OCI-LY7 (cell line): ENCODE measurements around the gene FYN. TPM values are rescaled to one million over a fixed set of nuclear protein-coding genes. Genes with fewer than 3 reads are reported as not detected.
A peak's percentile ranks its signal among the peaks of the same experiment; 100 is the strongest.

Experiments used
- BruUV-seq: library from RNA; stranded (reverse); fragments of 400-500 nt; replicated peaks from 2 replicates; lab custom pipeline; 2021; lab: Mats Ljungman, UMichigan
- CTCF ChIA-PET: fragments of 300-600 bp; sonication (Branson Sonifier 250); formaldehyde crosslinking; loops from one replicate; lab custom pipeline; 2022; ENCODE audit warnings: antibody characterized with exemption; ENCODE audit not compliant: unreplicated experiment; lab: Charles Lee
- POLR2A ChIA-PET: fragments of 300-600 bp; sonication (Branson Sonifier 250); formaldehyde crosslinking; loops from one replicate; lab custom pipeline; 2022; ENCODE audit warnings: antibody characterized with exemption; lab: Charles Lee
- DNase-seq: peaks from one replicate; pipeline ENCODE4 v3.0.0-alpha.2; 2015; ENCODE audit warnings: low spot score
- H2AFZ ChIP-seq: fragments of 200-600 bp; sonication (generic), shearing (Covaris generic); 2 replicates; pipeline ENCODE4 v1.6.1; 2014; ENCODE audit warnings: mild to moderate bottlenecking, antibody characterized with exemption, low read length, moderate library complexity
- H3K27ac ChIP-seq: fragments of 200-600 bp; sonication (generic); 2 replicates; pipeline ENCODE4 v1.5.1; 2014; ENCODE audit warnings: mixed run types, low read depth, mild to moderate bottlenecking, moderate library complexity, low read length, inconsistent platforms; ENCODE audit not compliant: poor library complexity, severe bottlenecking
- H3K36me3 ChIP-seq: fragments of 200-600 bp; sonication (generic); 2 replicates; pipeline ENCODE4 v1.6.1; 2014; ENCODE audit warnings: mild to moderate bottlenecking, antibody characterized with exemption, low read length, moderate library complexity, mixed read lengths; ENCODE audit not compliant: insufficient read depth
- H3K4me1 ChIP-seq: fragments of 200-600 bp; sonication (generic); 2 replicates; pipeline ENCODE4 v1.5.1; 2014; ENCODE audit warnings: mild to moderate bottlenecking, low read length; ENCODE audit not compliant: insufficient read depth, poor library complexity, severe bottlenecking
- H3K4me2 ChIP-seq: fragments of 200-600 bp; sonication (generic); 2 replicates; pipeline ENCODE4 v1.6.1; 2014; ENCODE audit warnings: mild to moderate bottlenecking, low read length
- H3K4me3 ChIP-seq: fragments of 200-600 bp; sonication (generic); 2 replicates; pipeline ENCODE4 v1.5.1; 2014; ENCODE audit warnings: mild to moderate bottlenecking, low read depth, low read length; ENCODE audit not compliant: poor library complexity, severe bottlenecking
- H3K79me2 ChIP-seq: fragments of 200-600 bp; sonication (generic); 2 replicates; pipeline ENCODE4 v1.6.1; 2016; ENCODE audit warnings: low read depth, mild to moderate bottlenecking, low read length, moderate library complexity, mixed read lengths; ENCODE audit not compliant: insufficient read depth
- H3K9me2 ChIP-seq: fragments of 200-600 bp; sonication (generic); 2 replicates; pipeline ENCODE4 v1.6.1; 2016; ENCODE audit warnings: mild to moderate bottlenecking, low read length, mixed read lengths; ENCODE audit not compliant: insufficient read depth
- H3K9me3 ChIP-seq: fragments of 200-600 bp; sonication (generic); 2 replicates; pipeline ENCODE4 v1.6.1; 2014; ENCODE audit warnings: mild to moderate bottlenecking, mixed run types, low read length, mixed read lengths
- H4K20me1 ChIP-seq: fragments of 200-600 bp; sonication (generic); 2 replicates; pipeline ENCODE4 v1.6.1; 2014; ENCODE audit warnings: mild to moderate bottlenecking, antibody characterized with exemption, low read length, moderate library complexity, mixed read lengths; ENCODE audit not compliant: insufficient read depth
- EZH2phosphoT487 ChIP-seq: fragments of 200-600 bp; sonication (generic); IDR thresholded peaks from 2 replicates; pipeline ENCODE4 v1.6.1; 2018; ENCODE audit warnings: low read depth, borderline replicate concordance, mild to moderate bottlenecking, mixed run types, antibody characterized with exemption, low read length, moderate library complexity, mixed read lengths
- intact Hi-C: fragments of 100-400 bp; cut with micrococcal nuclease; formaldehyde crosslinking; loops from one replicate; pipeline ENCODE4 v1.10.0; 2022; ENCODE audit not compliant: unreplicated experiment
- total RNA-seq, 2 experiments: library from RNA; depleted of rRNA in 1 of 2; stranded (reverse); fragments of >200 nt in 1 of 2; shearing (Covaris generic) in 1 of 2; gene quantifications; 2 replicates each; pipeline ENCODE4 v1.2.3, GENCODE V29; 2014 to 2022
- TF ChIP-seq, protein P1 (sequence below): fragments of 200-600 bp; sonication (generic); conservative IDR thresholded peaks from 2 replicates; pipeline ENCODE4 v1.5.1; 2014; ENCODE audit warnings: mild to moderate bottlenecking, antibody characterized with exemption, low read length, moderate library complexity, mixed read lengths

FYN gene
- total RNA-seq, 2 experiments from 2014 or later, result 57.3 to 92.9 TPM

DNA sequence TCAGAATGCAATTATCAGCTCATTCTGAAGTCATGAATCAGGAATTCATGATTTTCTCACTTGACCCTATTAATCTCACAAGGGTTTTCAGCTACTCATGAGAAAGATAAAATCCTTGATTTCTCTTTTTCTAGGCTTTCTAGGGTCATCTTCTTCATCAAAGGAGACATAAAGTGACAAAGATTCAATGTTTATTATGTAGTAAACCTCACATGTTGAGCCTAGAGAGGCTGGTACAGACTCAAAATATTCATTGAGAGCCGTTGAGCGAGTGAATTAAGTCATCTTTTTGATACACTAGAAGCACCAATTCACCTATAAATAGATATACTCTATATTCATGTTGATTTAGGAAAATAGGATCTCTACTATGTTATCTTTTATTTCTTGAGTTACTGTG is 162.8 kb downstream of the FYN start:
- Histone ChIP-seq H3K27ac (no peak overlapping the region), H3K4me1 (peaks cover 3% of the 10 kb centered on the region), H2AFZ (peak overlapping the region; percentile 42; the same call in 1 of the 2 replicates), H3K4me3 (no peak overlapping the region), H3K4me2 (peak overlapping the region; percentile 17; the same call in 1 of the 2 replicates), H3K79me2 (no peaks in the 10 kb centered on the region), H3K36me3 (no peaks in the 10 kb centered on the region), H3K9me3 (no peaks in the 10 kb centered on the region), H3K9me2 (no peaks in the 10 kb centered on the region), H4K20me1 (no peaks in the 10 kb centered on the region)
- intact Hi-C loops, result loop anchor here (1.0 to 2.0 kb wide), 3 partner anchors 162 to 333 kb away; partner anchors contain the start of gene FYN
- ChIA-PET CTCF (interaction anchor here (1.0 kb wide), 1 partner anchor 38 kb away, joined by 3 read pairs; no protein-coding TSS in a partner anchor), POLR2A (interaction anchor here (0.7 to 1.0 kb wide), 3 partner anchors 14 to 333 kb away, joined by 3 to 8 read pairs (median 3); no protein-coding TSS in a partner anchor)
- DNase-seq, result no peak
- no peak for TF ChIP-seq EZH2phosphoT487
- TF ChIP-seq, protein P1, sequence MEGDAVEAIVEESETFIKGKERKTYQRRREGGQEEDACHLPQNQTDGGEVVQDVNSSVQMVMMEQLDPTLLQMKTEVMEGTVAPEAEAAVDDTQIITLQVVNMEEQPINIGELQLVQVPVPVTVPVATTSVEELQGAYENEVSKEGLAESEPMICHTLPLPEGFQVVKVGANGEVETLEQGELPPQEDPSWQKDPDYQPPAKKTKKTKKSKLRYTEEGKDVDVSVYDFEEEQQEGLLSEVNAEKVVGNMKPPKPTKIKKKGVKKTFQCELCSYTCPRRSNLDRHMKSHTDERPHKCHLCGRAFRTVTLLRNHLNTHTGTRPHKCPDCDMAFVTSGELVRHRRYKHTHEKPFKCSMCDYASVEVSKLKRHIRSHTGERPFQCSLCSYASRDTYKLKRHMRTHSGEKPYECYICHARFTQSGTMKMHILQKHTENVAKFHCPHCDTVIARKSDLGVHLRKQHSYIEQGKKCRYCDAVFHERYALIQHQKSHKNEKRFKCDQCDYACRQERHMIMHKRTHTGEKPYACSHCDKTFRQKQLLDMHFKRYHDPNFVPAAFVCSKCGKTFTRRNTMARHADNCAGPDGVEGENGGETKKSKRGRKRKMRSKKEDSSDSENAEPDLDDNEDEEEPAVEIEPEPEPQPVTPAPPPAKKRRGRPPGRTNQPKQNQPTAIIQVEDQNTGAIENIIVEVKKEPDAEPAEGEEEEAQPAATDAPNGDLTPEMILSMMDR, result no peak
- no TSS peak for BruUV-seq

DNA sequence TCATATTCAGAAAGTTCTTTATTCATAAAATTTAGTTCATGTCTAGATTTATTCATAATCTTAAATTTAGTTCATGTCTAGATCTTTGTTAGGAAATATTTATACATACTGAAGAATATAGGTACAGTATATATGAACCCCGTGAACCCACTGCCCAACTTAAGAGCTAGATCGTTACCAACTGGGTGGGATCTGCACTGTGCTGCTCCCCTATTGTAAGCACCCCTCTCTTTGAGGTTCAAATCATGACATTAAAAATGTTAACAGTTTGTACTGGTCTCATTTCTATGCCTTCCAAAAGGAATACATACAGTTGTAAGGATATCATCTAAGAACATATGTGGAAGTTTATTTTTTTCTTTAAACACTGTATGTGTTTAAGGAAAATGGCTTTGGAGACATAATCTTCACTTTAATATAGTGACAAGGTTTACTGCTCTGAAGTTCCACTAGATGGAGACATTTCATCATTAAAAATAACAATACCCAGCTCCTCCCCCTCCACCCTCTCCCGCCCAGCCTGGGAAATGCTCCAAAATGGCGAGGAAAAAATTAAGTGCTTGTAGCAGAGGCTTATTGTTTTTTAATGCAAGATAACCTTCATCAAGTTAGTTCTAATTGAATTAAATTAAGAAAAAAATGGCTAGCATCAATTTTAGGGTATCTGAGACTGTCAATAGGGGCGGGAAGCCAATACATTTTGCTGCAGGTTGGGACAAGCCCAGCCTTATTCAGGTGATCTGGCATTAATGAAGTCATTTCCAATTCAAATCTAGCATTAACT is 163.4 kb downstream of the FYN start:
- peak overlapping the region; percentile 42; the same call in 1 of the 2 replicates for H2AFZ ChIP-seq
- no peaks in the 10 kb centered on the region for H4K20me1 ChIP-seq
- no peaks in the 10 kb centered on the region for H3K9me3 ChIP-seq
- peaks cover 3% of the 10 kb centered on the region for H3K4me1 ChIP-seq
- peak; percentile 74 for DNase-seq
- no TSS peak for BruUV-seq
- TF ChIP-seq, protein P1, result peak; percentile 95
- no peak for TF ChIP-seq EZH2phosphoT487
- ChIA-PET POLR2A (interaction anchor here (1.0 kb wide), 2 partner anchors 176 to 332 kb away, joined by 3 read pairs; no protein-coding TSS in a partner anchor), CTCF (interaction anchor here (1.0 kb wide), 1 partner anchor 39 kb away, joined by 3 read pairs; no protein-coding TSS in a partner anchor)
- H3K4me2 ChIP-seq, result peak overlapping the region; percentile 17; the same call in 1 of the 2 replicates
- no peak overlapping the region for H3K4me3 ChIP-seq
- intact Hi-C loops, result loop anchor here (1.0 to 2.0 kb wide), 3 partner anchors 163 to 333 kb away; partner anchors contain the start of gene FYN
- no peaks in the 10 kb centered on the region for H3K9me2 ChIP-seq
- H3K79me2 ChIP-seq, result no peaks in the 10 kb centered on the region
- H3K36me3 ChIP-seq, result no peaks in the 10 kb centered on the region
- no peak overlapping the region for H3K27ac ChIP-seq
